HG03439 (cell line): ENCODE data around the gene COA1.
"Not testable (repeated sequence)": the region's sequence is repeated elsewhere in the genome, so short reads cannot be mapped to it uniquely, and the experiment has no call there.

Experiments
- ATAC-seq: cut with Tn5 transposase; IDR thresholded peaks from one replicate; pipeline ENCODE4 v1.9.1; 2021; ENCODE audit warnings: mild to moderate bottlenecking, moderate library complexity; ENCODE audit not compliant: unreplicated experiment

COA1 gene

DNA sequence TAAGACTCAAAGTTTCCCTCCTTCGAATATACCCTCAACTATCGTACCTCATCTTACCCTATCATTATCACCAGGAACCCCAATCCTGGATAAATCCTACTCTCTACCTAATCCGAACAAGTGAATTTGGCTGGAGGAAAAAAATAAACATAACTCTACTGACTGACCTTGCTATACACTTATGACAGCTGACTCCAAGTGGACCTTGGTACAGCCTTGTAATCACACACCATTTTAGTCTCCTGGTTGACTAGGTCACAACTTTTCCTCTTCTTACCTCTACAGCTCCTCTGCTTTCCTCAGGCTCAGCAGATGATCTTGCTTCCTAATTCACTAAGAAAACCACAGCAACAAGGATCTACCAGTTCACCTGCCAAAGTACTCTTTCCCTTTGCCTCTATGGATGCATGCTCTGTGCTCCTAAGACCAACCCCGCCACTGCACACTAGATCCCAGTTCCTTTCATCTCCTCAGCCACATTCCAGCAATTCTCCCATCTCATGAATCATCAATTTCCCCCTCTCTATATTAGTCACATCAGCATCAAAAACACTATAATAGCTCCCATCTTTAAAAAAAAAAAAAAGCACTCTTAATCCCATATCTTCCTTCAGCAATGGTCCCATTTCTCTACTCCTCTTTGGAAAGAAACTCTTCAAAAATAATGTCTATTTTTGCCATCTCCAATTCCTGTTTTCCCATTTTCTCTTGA is 35.5 kb downstream of the COA1 start:
- no peak for ATAC-seq

DNA sequence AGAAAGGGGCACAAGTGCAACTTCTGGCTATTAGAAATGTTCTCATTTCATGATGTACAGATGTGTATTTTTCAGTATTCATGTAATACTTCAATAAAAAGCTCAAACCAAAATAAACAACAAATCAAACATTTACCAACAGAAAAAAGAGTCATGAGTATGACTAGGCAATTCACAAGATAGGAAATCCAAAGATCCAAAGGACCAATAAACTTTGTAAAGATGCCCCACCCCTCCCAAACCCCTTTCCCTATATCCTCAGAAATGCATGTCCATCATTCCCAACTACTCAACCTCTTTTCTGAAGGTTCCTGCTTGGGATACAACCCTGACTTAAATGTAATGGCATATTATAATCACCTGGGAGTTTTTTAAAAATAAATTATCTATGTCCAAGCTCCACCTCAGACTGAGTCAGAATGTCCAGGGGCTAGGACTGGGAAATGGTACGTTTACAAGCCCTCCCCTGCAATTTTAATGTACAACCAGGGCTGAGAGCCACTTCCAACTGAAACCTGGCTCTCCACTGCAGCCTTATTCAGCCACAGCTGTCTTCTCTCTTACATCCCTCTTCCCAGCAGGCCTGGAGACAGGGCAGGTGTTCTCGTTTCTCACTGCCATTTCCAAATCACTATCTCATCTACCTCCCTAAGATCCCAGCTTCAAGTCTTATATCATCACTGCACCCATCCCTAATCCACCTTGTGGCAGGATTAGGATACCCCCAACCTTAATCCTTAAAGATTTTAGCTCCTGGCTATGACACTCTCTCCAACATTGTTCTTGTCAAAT is 36.5 kb downstream of the COA1 start:
- ATAC-seq = no peak

DNA sequence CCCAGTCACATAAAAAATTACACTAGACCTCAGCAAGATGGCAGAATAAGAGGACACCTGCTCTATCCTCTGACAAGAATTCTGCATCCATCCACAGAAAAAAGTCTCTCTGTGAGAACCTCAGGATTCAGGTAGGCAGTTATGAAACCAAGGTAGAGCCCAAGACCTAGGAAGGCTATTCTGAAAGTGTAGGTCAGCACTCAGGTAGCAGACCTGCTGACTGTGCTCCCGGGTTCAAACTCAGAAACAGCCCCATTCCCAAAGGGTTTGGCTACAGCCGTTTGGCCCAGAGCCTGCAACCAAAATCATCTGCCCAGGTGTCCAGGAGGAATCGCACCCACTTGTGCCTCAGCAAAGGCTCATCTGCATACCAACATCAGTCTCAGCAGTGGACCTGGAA is 37.7 kb downstream of the COA1 start:
- no peak for ATAC-seq

DNA sequence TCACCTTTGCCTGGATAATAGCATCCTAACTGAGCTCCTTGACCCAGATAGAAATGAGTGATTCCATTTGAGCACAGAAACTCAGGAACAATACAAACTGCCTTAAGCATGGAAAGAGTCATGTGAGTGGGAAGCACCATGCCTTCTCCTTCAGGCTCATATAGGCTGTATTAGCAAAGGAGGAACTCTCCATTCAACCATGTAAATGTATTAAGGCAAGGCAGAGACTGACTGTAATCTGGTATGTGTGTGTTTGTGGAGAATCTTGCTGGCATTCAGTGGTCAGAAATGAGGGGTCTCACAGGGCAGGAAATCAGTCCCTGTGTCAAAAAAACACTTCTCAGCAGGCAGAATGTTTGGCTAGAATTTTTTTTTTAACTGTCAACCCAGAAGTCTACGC is 40.2 kb downstream of the COA1 start:
- ATAC-seq = no peak

DNA sequence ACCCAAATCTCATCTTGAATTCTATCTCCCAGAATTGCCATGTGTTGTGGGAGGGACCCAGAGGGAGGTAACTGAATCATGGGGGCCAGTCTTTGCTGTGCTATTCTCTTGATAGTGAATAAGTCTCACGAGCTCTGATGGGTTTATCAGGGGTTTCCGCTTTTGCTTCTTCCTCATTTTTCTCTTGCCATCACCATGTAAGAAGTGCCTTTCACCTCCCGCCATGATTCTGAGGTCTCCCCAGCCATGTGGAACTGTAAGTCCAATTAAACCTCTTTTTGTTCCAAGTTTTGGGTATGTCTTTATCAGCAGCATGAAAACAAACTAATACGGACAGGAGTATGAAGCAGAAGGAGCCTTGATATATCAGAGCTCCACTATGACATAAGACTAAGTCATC is 41.5 kb downstream of the COA1 start:
- not testable (repeated sequence) for ATAC-seq

DNA sequence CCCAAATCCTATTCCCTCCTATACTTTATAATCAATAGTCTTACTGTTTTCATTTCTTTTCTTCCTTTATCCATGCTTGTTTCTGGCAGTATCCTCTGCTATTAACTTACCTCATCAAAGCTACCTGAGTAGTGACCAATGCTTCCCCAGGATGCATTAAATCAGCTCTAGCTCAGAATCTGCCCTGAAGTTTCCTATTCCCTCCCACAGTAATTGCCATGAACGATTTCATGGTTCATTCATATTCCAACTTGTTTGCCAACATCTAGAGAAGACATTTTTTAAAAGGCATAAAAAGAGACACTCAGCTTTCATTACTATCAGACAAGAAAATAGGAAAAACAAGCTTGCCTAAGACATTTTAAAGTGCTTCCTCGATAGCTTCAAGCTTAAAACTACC is 42.3 kb downstream of the COA1 start:
- ATAC-seq = no peak

DNA sequence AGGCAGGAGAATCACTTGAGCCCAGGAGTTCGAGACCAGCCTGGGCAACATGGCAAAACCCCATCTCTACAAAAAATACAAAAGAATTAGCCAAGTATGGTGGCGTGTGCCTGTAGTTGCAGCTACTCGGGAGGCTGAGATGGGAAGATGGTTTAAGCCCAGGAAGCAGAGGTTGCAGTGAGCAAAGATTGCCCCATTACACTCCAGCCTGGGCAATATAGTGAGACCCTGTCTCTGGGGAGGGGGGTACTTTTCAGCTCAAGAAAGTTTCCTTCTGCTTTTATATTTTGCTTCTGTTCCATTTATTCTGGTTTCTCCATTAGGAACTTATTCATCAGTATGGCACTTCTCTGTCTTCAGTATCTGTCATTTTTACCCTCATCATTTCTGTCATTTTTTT is 48.6 kb downstream of the COA1 start:
- ATAC-seq = no peak

DNA sequence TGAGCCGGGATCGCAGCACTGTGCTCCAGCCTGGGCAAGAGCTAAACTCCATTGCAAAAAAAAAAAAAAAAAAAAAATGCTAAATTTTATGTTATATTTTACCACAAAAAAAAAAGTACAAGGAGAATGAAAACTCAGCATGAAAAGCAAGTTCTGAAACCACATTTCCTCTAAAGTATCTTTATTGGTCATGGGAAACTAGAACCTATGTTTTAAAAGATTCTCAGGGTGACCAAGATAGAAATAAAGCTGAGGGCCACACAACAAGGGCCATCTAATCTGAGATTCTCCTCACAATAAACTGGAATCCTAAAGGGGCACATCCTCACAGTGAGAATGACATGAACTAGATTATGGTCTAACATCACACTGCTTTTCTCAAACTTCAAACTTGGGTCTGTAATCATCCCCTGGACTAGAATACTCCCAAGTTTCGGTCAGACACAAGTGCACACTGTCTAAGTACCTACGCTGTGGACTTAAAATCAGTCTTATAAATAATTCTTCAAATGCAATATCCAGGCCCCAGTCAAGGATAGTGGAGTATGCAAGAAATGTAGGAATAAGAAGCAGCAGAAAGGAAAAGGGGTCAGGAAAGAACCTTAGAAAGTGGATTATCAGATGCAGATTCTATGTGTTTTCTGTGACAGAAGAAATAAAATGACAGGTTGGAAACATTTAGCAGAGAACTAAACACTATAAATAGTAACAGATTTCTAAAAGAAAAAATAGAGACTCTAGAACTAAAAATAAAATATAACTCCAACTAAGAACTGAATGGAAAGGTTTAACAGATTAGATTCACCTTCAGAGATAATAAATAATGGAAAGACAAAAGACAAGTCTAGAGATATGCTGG is 49.9 kb downstream of the COA1 start:
- ATAC-seq = no peak

DNA sequence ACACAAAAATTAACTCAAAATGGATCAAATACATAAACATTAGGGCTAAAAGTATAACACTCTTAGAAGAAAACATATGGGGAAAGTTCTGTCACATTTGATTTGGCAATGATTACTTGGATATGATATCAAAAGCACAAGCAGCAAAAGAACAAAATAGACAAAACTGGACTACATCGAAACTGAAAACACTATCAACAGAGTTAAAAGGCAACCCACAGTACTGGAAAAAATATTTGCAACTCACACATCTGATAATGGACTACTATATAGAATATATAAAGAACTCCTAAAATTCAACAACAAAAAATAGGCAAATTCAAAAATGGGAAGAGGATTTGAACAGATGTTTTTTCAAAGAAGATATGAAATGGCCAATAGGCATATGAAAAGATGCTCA is 51.0 kb downstream of the COA1 start:
- ATAC-seq = no peak

DNA sequence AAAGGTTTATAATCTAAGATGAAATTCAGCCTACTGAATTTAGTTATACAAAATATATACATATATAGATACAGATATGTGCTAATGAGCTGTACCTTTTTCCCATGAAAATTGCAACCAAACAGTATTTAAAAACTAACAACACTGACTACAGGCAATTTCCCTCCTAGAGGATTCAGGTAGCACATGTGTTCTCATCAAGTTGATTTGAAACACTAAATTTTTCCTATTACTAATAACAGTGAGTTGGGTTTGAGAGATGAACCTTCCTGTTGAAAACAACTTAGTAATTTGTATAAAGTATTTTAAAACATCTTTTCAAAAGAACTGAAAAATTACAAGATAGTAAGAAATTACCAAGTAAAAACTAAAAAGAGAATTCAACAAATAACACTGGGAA is 51.5 kb downstream of the COA1 start:
- no peak for ATAC-seq

DNA sequence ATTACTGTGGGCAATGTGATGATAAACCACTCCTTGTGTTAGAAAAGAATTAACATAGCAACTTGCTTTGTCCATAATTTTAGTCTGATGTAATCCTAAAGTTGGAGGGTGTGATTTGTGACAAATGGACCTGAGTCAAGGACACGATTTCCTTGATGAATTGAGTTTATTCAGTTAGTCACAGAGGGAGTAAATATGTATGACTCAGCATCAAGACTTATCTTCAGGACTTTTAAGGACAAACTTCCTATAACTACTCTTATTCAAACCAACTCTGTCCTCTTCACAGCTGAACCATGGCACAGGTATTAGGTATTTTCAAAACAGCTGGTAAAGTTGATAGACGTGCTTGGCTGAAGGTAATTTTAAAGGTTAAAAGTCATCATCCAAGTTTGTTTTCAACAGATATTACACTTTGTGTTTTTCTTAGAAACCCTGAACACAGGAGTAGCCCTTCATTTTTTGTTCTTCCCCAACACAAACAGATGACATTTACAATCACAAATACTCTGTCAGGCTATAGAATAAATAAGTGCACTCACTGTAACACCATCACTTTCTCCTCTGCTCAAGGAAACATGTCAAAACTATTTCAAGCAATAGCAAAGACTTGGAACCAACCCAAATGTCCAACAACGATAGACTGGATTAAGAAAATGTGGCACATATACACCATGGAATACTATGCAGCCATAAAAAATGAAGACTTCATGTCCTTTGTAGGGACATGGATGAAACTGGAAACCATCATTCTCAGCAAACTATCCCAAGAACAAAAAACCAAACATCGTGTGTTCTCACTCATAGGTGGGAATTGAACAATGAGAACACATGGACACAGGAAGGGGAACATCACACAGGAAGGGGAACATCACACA is 54.5 kb downstream of the COA1 start:
- no peak for ATAC-seq

DNA sequence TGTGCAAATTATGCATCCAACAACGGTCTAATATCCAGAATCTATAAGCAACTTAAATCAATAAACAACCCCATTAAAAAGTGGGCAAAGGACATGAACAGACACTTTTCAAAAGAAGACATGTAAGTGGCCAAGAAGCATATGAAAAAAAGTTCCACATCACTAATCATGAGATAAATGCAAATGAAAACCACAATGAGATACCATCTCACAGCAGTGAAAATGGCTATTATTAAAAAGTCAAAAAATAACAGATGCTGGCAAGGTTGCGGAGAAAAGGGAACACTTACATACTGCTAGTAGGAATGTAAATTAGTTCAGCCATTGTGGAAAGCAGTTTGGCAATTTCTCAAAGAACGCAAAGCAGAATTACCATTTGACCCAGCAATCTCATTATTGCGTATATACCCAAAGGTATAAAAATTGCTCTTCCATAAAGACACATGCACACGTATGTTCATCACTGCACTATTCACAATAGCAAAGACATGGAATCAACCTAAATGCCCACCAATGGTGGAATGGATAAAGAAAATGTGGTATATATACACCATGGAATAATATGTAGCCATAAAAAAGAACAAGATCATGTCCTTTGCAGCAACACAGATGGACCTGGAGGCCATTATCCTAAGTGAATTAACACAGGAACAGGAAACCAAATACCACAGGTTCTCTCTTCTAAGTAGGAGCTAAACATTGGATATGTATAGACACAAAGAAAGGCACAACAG is 55.9 kb downstream of the COA1 start:
- not testable (repeated sequence) for ATAC-seq

DNA sequence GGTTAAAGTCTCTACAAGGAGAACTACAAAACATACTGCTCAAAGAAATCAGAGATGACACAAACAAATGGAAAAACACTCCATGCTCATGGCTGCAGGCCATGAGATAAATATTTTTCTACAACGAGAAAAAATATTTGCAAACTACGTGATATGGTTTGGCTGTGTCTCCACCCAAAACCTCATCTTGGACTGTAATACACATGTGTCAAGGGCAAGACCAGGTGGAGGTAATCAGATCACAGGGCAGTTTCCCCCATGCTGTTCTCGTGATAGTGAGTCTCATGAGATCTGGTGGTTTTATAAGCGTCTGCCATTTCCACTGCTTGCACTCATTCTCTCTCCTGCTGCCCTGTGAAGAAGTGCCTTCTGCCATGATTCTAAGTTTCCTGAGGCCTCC is 57.8 kb downstream of the COA1 start:
- ATAC-seq = no peak

DNA sequence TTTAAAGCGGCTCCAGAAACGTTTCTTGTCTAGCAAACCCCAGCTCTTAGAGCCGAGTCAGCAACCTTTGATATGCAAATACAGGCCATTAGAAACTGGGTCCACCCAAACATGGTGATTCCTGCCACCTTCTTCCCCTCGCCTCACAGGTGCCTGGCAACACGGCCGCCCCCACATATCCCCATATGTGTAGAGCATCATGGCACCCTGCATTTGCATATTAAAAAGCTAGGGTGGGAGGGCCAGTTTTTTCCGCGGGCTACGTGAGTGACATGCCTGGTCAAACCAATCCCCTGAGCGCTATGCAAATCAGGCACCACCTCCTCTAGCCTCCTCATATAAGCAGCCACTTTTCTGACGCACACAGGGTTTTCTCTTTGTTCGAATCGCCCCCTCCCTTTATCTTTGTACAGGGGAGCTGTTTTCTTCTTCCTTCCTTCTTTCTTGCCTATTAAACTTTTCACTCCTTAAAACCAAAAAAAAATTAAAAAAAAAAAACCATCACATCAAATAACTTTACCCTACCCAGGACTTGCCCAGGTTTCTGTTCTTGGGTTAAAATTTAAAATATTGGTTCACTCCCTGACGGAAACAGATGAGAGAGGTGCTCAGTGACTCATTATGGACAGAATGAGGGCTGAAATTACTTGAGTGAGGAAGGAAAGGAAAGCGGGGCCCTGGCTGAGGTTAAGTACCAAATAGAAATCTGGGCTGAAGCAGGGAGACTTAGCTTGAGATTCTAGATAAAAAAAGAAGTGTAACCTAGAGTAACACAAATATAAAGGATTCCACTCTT is 59.8 kb downstream of the COA1 start:
- ATAC-seq = no peak

DNA sequence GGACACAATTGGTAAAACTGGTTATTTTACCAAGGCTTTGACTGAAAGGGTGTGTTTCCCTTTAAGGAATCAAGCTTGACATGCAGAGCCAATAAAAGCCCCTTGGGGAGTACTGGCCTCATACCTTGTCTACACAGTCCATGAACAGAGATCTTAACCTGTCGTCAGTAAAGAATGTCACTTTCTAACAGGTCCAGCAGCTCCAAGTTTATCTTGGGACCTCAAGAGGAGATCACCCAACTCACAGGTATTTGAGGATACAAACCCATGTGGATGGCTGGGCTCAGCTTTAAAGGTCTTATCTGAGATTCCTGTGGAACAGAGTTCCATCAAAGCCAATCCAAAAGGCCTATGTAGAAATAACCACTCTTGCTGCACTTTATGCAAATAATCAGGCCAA is 61.3 kb downstream of the COA1 start:
- ATAC-seq = no peak

DNA sequence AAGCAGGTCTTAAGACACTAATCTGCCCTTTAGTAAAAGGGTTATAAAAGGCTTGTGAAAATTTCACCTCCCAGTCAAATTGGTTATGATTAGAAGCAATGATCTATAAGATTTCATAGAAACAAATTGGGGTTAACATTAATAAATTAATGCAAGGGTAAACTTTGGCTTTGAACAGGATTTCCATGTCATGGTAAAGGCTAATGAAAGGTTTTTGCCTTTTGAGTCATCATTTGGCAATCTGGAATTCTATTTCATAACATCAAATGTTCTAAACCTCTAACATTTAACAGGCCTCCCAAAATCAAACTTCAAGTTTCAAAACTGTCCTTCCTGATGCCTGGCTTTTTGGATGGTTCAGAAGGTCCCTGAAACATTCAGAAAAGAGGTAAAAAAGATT is 62.4 kb downstream of the COA1 start:
- ATAC-seq = no peak

DNA sequence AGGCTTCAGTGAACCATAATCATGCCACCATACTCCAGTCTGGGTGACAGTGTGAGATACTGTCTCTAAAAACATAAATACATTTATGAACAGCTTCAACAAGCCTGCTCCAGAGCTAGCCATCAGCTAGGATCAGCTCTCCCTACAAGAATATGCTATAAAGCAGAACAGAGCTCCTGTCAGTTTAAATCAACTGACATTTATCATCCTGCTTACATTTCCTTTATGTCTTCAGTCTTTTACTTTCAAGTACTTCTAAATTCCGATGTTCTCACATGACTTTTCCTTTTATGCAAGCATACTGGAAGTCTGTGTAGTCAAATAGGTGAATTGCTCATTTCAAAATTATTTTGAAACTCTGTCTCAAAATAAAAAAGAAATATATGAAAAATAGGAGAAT is 64.6 kb downstream of the COA1 start:
- no peak for ATAC-seq

DNA sequence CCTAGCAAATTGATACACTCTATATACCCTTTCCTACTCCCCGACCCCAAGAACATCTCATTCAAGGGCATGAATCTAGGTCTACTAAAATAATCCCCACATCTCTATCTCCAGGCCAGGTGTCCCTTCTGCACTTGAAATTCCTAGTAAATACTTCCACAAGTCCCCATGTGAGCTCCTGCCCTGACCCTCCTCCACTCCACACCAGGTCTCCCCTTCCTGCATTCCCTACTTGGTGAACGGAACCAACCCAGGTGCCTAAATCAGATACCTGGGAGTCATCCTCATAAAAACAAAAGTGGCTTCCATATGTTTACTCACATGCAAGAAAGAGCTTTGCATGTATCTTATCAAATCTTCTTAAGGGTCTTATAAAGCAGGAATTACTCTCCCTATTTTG is 69.2 kb downstream of the COA1 start:
- ATAC-seq = no peak

DNA sequence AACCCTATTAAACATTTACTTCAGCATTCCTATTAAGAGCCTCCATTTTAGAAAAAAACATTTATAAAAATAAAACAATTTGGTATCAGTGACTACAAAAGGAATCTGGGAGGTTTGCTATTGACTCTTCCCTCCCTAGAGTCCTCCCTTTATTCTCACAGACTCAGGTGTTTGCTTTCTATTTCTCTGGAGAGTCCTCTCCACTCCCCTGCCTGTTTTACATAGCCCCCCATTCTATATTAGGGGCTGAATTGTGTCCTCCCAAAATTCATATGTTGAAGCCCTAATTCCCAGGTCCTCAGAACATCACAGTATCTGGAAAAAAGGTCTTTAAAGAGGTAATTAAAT is 69.8 kb downstream of the COA1 start:
- no peak for ATAC-seq
